Neuronal stem cell (in vitro differentiated cells): Measurements from ENCODE around the gene RNF214.

ENCODE experiments used
- DNase-seq: peaks from one replicate; pipeline ENCODE4 v3.0.0-alpha.2; 2013; ENCODE audit warnings: low spot score
- H2AFZ ChIP-seq: one replicate; pipeline ENCODE4 v1.6.1; 2013; ENCODE audit warnings: mild to moderate bottlenecking, low read length, inconsistent platforms
- H2AK5ac ChIP-seq: 2 replicates; pipeline ENCODE4 v1.6.1; 2013; ENCODE audit warnings: low read depth, mild to moderate bottlenecking, inconsistent platforms, low read length, moderate library complexity, mixed read lengths
- H2BK120ac ChIP-seq: 2 replicates; pipeline ENCODE4 v1.6.1; 2013; ENCODE audit warnings: low read depth, mild to moderate bottlenecking, inconsistent platforms, low read length, moderate library complexity, mixed read lengths
- H2BK12ac ChIP-seq: one replicate; pipeline ENCODE4 v1.6.1; 2013; ENCODE audit warnings: low read length, inconsistent platforms
- H2BK15ac ChIP-seq: 2 replicates; pipeline ENCODE4 v1.6.1; 2013; ENCODE audit warnings: mild to moderate bottlenecking, low read length, inconsistent platforms, mixed read lengths
- H2BK5ac ChIP-seq: one replicate; pipeline ENCODE4 v1.6.1; 2013; ENCODE audit warnings: inconsistent platforms, mild to moderate bottlenecking, low read length, moderate library complexity
- H3K14ac ChIP-seq: one replicate; pipeline ENCODE4 v1.6.1; 2013; ENCODE audit warnings: low read length, inconsistent platforms
- H3K18ac ChIP-seq: 2 replicates; pipeline ENCODE4 v1.6.1; 2013; ENCODE audit warnings: low read length, inconsistent platforms
- H3K23ac ChIP-seq: 2 replicates; pipeline ENCODE4 v1.6.1; 2013; ENCODE audit warnings: low read depth, mild to moderate bottlenecking, mixed read lengths, low read length, inconsistent platforms; ENCODE audit not compliant: poor library complexity
- H3K27ac ChIP-seq: replicated peaks from 3 replicates; pipeline ENCODE4 v1.5.1; 2013; ENCODE audit warnings: low read length, inconsistent platforms
- H3K27me3 ChIP-seq, 3 experiments: 2 replicates each; pipeline ENCODE4 v1.6.1; 2013; ENCODE audit warnings: low read length in 3 of 3, mild to moderate bottlenecking in 2 of 3, inconsistent platforms in 1 of 3, low read depth in 1 of 3, mixed read lengths in 1 of 3, moderate library complexity in 1 of 3; ENCODE audit not compliant: control insufficient read depth in 3 of 3, insufficient read depth in 3 of 3
- H3K36me3 ChIP-seq, 2 donors: replicated peaks in 1 of 2; 2 replicates each; pipeline ENCODE4 v1.6.1; 2013; ENCODE audit warnings: low read length in 2 of 2; ENCODE audit not compliant: control insufficient read depth in 2 of 2, insufficient read depth in 2 of 2
- H3K4ac ChIP-seq: 2 replicates; pipeline ENCODE4 v1.6.1; 2013; ENCODE audit warnings: inconsistent platforms, mild to moderate bottlenecking, low read length, moderate library complexity
- H3K4me1 ChIP-seq, 2 donors: 1 replicate in 1 of 2; 2 replicates in 1 of 2; pipeline ENCODE4 v1.6.1; 2013; ENCODE audit warnings: low read length in 2 of 2, low read depth in 1 of 2; ENCODE audit not compliant: control insufficient read depth in 2 of 2, insufficient read depth in 1 of 2
- H3K4me2 ChIP-seq: one replicate; pipeline ENCODE4 v1.6.1; 2013; ENCODE audit warnings: mild to moderate bottlenecking, low read length, inconsistent platforms; ENCODE audit not compliant: insufficient read depth, poor library complexity, severe bottlenecking
- H3K4me3 ChIP-seq, 2 donors: 2 replicates each; pipeline ENCODE4 v1.5.1; 2013; ENCODE audit warnings: low read length in 2 of 2, mild to moderate bottlenecking in 2 of 2, inconsistent platforms in 1 of 2, moderate library complexity in 1 of 2
- H3K79me1 ChIP-seq: one replicate; pipeline ENCODE4 v1.6.1; 2013; ENCODE audit warnings: low read depth, mild to moderate bottlenecking, inconsistent platforms, low read length, moderate library complexity
- H3K9ac ChIP-seq: one replicate; pipeline ENCODE4 v1.6.1; 2013; ENCODE audit warnings: mild to moderate bottlenecking, low read depth, low read length, inconsistent platforms; ENCODE audit not compliant: poor library complexity
- H3K9me3 ChIP-seq, 2 donors: replicated peaks in 1 of 2; 2 replicates each; pipeline versions ENCODE3 to v1.6.1; 2013; ENCODE audit warnings: low read length in 2 of 2, mild to moderate bottlenecking in 2 of 2, inconsistent platforms in 1 of 2, low read depth in 1 of 2, mixed read lengths in 1 of 2, moderate library complexity in 1 of 2; ENCODE audit not compliant: control insufficient read depth in 2 of 2, insufficient read depth in 1 of 2
- H4K8ac ChIP-seq: one replicate; pipeline ENCODE4 v1.6.1; 2013; ENCODE audit warnings: low read depth, mild to moderate bottlenecking, inconsistent platforms, low read length, moderate library complexity
- H4K91ac ChIP-seq: one replicate; pipeline ENCODE4 v1.6.1; 2013; ENCODE audit warnings: low read length, low read depth, mild to moderate bottlenecking, inconsistent platforms; ENCODE audit not compliant: poor library complexity
- WGBS, 2 donors: extraction: QIAGEN DNeasy Blood & Tissue Kit; methylation state at CpG; one replicate each; pipeline ENCODE4 v1.1.7; 2013; ENCODE audit warnings: missing lambda C conversion rate in 2 of 2, mixed read lengths in 1 of 2; ENCODE audit not compliant: insufficient read length in 2 of 2, insufficient replicate concordance in 1 of 2; ENCODE audit errors: extremely low coverage in 2 of 2; 5-methylcytosine and 5-hydroxymethylcytosine counted together

RNF214 gene

GRCh38 chr11:117332843-117333242 is 100.4 kb downstream of the RNF214 start:
- no peak overlapping the region for H2BK15ac ChIP-seq
- WGBS, 2 donors: no CpG with 5 or more reads among the region's 2 CpGs
- H3K14ac ChIP-seq: no peak overlapping the region

GRCh38 chr11:117333917-117334316 is 101.4 kb downstream of the RNF214 start:
- no peak overlapping the region for H4K8ac ChIP-seq
- H2BK5ac ChIP-seq: no peak overlapping the region
- no peak overlapping the region for H3K14ac ChIP-seq
- no peak overlapping the region for H2AK5ac ChIP-seq
- H3K9me3 ChIP-seq: no peaks in the 10 kb centered on the region
- H3K4me2 ChIP-seq: no peak overlapping the region
- no peak overlapping the region for H3K23ac ChIP-seq
- no peak overlapping the region for H2AFZ ChIP-seq
- peaks cover 1% of the 10 kb centered on the region for H3K79me1 ChIP-seq
- H3K4ac ChIP-seq: no peak overlapping the region
- no peak overlapping the region for H2BK15ac ChIP-seq
- peaks cover 0 to 11% of the 10 kb centered on the region in 2 donors for H3K4me1 ChIP-seq
- H3K9ac ChIP-seq: no peak overlapping the region
- no peak overlapping the region for H3K27ac ChIP-seq
- H3K27me3 ChIP-seq: no peaks in the 10 kb centered on the region
- no peak overlapping the region for H3K18ac ChIP-seq
- WGBS, 2 donors: no CpG with 5 or more reads among the region's 9 CpGs
- no peak overlapping the region for H3K4me3 ChIP-seq
- H3K36me3 ChIP-seq: peaks cover 3 to 27% of the 10 kb centered on the region in 2 donors
- no peak overlapping the region for H4K91ac ChIP-seq
- DNase-seq: no peak
- H2BK120ac ChIP-seq: no peak overlapping the region
- H2BK12ac ChIP-seq: no peak overlapping the region

More at GRCh38 chr11:117332843-117333242, 100.4 kb downstream of the RNF214 start:
- Histone ChIP-seq H4K8ac (no peak overlapping the region), H3K18ac (no peak overlapping the region), H3K4me2 (no peak overlapping the region), H3K9me3 (peaks cover 0 to 1% of the 10 kb centered on the region in 2 donors), H2BK120ac (no peak overlapping the region), H3K27me3 (no peaks in the 10 kb centered on the region), H2AK5ac (no peak overlapping the region), H3K36me3 (peaks cover 3 to 18% of the 10 kb centered on the region in 2 donors), H3K4ac (no peak overlapping the region), H3K4me1 (peaks cover 0 to 13% of the 10 kb centered on the region in 2 donors), H3K23ac (no peak overlapping the region), H3K79me1 (peaks cover 1% of the 10 kb centered on the region), H3K9ac (no peak overlapping the region), H2BK5ac (no peak overlapping the region), H4K91ac (no peak overlapping the region), H2AFZ (no peak overlapping the region), H2BK12ac (no peak overlapping the region), H3K27ac (no peak overlapping the region), H3K4me3 (no peak overlapping the region)
- no peak for DNase-seq

DNA sequence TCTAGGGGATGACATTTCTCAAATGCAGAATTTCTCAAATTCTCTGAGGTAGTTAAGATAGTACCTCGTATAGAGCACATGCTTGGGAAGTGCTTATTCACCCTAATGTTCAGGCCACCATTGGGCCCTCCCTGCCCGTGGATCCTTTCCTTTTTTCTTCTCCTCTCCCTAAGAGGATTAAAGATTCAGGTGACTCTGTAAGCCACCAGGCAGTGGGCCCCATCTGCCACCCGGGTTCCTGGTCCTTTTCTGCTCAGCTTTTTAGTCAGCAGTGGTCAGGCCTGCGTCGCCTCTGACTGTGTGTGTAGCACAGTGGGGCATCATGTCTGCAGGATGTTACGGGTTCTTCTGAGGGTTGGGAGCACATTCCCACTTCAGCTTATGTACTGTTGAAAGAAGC is 102.4 kb downstream of the RNF214 start:
- Histone ChIP-seq H3K23ac (no peak overlapping the region), H3K14ac (no peak overlapping the region)
- DNase-seq: no peak

GRCh38 chr11:117335399-117335798 is 102.9 kb downstream of the RNF214 start:
- Histone ChIP-seq H3K4me1 (peaks cover 0 to 10% of the 10 kb centered on the region in 2 donors), H3K4me3 (no peak overlapping the region), H2AK5ac (no peak overlapping the region), H3K23ac (no peak overlapping the region), H2BK5ac (no peak overlapping the region), H3K27me3 (no peaks in the 10 kb centered on the region), H2AFZ (no peak overlapping the region), H3K9ac (no peak overlapping the region), H3K18ac (no peak overlapping the region), H3K9me3 (no peaks in the 10 kb centered on the region), H3K36me3 (peaks cover 5 to 42% of the 10 kb centered on the region in 2 donors), H3K14ac (no peak overlapping the region), H2BK15ac (no peak overlapping the region), H3K79me1 (no peaks in the 10 kb centered on the region), H4K91ac (no peak overlapping the region), H3K27ac (no peak overlapping the region), H3K4me2 (no peak overlapping the region), H2BK120ac (no peak overlapping the region), H4K8ac (no peak overlapping the region), H2BK12ac (no peak overlapping the region), H3K4ac (no peak overlapping the region)
- DNase-seq: no peak
- WGBS, 2 donors: no CpG with 5 or more reads among the region's 5 CpGs

More for the DNA sequence above, 102.4 kb downstream of the RNF214 start:
- Histone ChIP-seq H4K8ac (no peak overlapping the region), H2AFZ (no peak overlapping the region), H2AK5ac (no peak overlapping the region), H3K18ac (no peak overlapping the region), H4K91ac (no peak overlapping the region), H3K4me1 (peaks cover 0 to 10% of the 10 kb centered on the region in 2 donors), H2BK15ac (no peak overlapping the region), H2BK5ac (no peak overlapping the region), H3K4ac (no peak overlapping the region), H2BK120ac (no peak overlapping the region), H3K9ac (no peak overlapping the region), H3K4me2 (no peak overlapping the region), H3K27me3 (no peaks in the 10 kb centered on the region), H3K9me3 (no peaks in the 10 kb centered on the region), H3K79me1 (no peaks in the 10 kb centered on the region), H3K36me3 (peaks cover 3 to 36% of the 10 kb centered on the region in 2 donors), H2BK12ac (no peak overlapping the region), H3K4me3 (no peak overlapping the region), H3K27ac (no peak overlapping the region)
- no CpG with 5 or more reads among the region's 6 CpGs for WGBS, 2 donors
